Activated CD8-positive, alpha-beta T cell treated with anti-CD3 and anti-CD28 coated beads for 36 hours (primary cell): ENCODE measurements around the gene DNASE2. TPM values are rescaled to one million over a fixed set of nuclear protein-coding genes. Genes with fewer than 3 reads are reported as not detected.

ENCODE experiments used
- ATAC-seq: fragments of 200-7000 bp; cut with Tn5 transposase; one replicate; pipeline ENCODE4 v1.10.0; 2021; ENCODE audit warnings: mild to moderate bottlenecking, moderate library complexity
- CTCF ChIA-PET: fragments of 350-600 bp; sonication (Branson Sonifier 250); formaldehyde crosslinking; loops from one replicate; lab custom pipeline; 2021; ENCODE audit warnings: antibody characterized with exemption; lab: Charles Lee
- POLR2A ChIA-PET: fragments of 350-600 bp; sonication (Branson Sonifier 250); formaldehyde crosslinking; loops from one replicate; lab custom pipeline; 2021; ENCODE audit warnings: antibody characterized with exemption; lab: Charles Lee
- DNase-seq: peaks from one replicate; pipeline ENCODE4 v3.0.0-alpha.2; 2020
- H3K27ac Mint-ChIP-seq: one replicate; pipeline ENCODE4 v1.8.0; 2021; ENCODE audit warnings: mild to moderate bottlenecking, mixed read lengths
- H3K27me3 Mint-ChIP-seq: one replicate; pipeline ENCODE4 v1.8.0; 2021; ENCODE audit warnings: mixed read lengths
- H3K36me3 Mint-ChIP-seq: one replicate; pipeline ENCODE4 v1.8.0; 2021; ENCODE audit warnings: low read depth, mixed read lengths
- H3K4me1 Mint-ChIP-seq: one replicate; pipeline ENCODE4 v1.8.0; 2021; ENCODE audit warnings: low read depth, mixed read lengths
- H3K4me3 Mint-ChIP-seq: one replicate; pipeline ENCODE4 v1.8.0; 2021; ENCODE audit warnings: mild to moderate bottlenecking, moderate library complexity, mixed read lengths
- H3K9me3 Mint-ChIP-seq: one replicate; pipeline ENCODE4 v1.8.0; 2021; ENCODE audit warnings: mixed read lengths
- CTCF ChIP-seq: fragments of 200-600 bp; IDR thresholded peaks from one replicate; pipeline ENCODE4 v1.8.0; 2022; ENCODE audit warnings: antibody characterized with exemption, mild to moderate bottlenecking
- intact Hi-C: fragments of 100-400 bp; cut with micrococcal nuclease; formaldehyde crosslinking; loops from one replicate; pipeline ENCODE4 v1.10.0; 2022
- total RNA-seq, 2 experiments: library from RNA; stranded (reverse); gene quantifications; one replicate each; pipeline ENCODE4 v1.2.3, GENCODE V29; 2021

The DNASE2 gene
- total RNA-seq, 2 experiments from 2014 or later, result 22.3 to 26.1 TPM

GRCh38 chr19:12836529-12836863 is 44.8 kb downstream of the DNASE2 start:
- no peak overlapping the region for H3K27ac Mint-ChIP-seq
- ChIA-PET POLR2A (no interaction called here), CTCF (interaction anchor here (0.9 to 2.2 kb wide), 11 partner anchors 8 to 78 kb away, joined by 3 to 13 read pairs (median 5); no protein-coding TSS in a partner anchor)
- intact Hi-C loops, result no loop called here
- H3K4me1 Mint-ChIP-seq, result peaks cover 44% of the 10 kb centered on the region
- H3K36me3 Mint-ChIP-seq, result no peaks in the 10 kb centered on the region
- TF ChIP-seq CTCF, result no peak
- DNase-seq, result no peak
- no peak for ATAC-seq
- H3K9me3 Mint-ChIP-seq, result peaks cover 1% of the 10 kb centered on the region
- H3K27me3 Mint-ChIP-seq, result peaks cover 79% of the 10 kb centered on the region
- H3K4me3 Mint-ChIP-seq, result no peak overlapping the region

DNA sequence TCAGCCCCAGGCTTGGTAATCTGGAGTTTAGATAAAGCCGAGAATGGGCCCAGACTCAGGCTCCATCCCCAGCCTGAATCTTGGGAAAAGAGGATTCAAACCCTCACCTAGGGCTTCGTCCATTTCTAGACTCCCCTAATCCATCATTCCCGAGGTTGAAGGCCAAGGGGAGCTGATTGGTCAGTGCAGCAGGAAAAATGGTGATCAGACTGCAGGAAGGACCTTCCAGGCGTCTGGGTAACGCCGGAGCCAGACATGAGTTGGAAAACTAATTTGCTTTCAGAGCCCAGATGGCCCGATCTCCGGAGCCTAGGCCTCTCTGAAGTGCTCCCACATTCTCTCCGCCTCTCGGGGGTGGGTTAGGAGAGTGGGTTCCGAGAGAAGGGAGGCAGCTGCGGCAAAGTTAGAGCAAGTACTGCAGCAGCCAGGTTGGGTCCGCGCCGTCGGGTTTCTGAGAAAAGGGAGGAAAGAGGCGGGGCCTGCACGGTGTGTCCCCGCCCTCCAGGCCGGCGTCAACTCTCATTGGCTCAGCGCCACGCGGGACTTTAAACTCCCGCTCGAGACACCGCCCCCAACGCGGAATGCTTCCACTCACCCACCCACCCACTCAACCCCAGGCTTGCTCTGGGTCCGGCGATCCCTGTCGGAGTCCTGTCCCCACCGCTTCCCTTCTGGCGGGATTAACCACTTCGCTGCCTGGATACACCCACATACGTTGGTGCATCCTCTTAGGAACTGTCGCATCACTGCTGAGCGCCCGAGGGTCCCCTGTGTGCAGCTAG is 46.1 kb downstream of the DNASE2 start:
- TF ChIP-seq CTCF, result no peak
- no peak overlapping the region for H3K4me3 Mint-ChIP-seq
- peak; percentile 51 for DNase-seq

GRCh38 chr19:12834566-12834943 is 46.7 kb downstream of the DNASE2 start, which contains the start of gene RTBDN:
Gene RTBDN, minus strand, starts transcription at chr19:12834579. Its CDS starts 4,600 bp downstream, at chr19:12829979.
- no peak for ATAC-seq
- ChIA-PET POLR2A (interaction anchor here (1.3 to 1.4 kb wide), 3 partner anchors 10 to 99 kb away, joined by 3 read pairs; partner anchors contain the start of genes FARSA and GET3), CTCF (interaction anchor here (0.8 to 1.5 kb wide), 5 partner anchors 10 to 101 kb away, joined by 3 to 13 read pairs (median 5); no protein-coding TSS in a partner anchor)
- DNase-seq, result peak; percentile 63
- peaks cover 76% of the 10 kb centered on the region for H3K27me3 Mint-ChIP-seq
- no peak for TF ChIP-seq CTCF
- intact Hi-C loops, result no loop called here
- H3K9me3 Mint-ChIP-seq, result peaks cover 1% of the 10 kb centered on the region
- H3K4me3 Mint-ChIP-seq, result peak within 1 kb of the TSS; percentile 31
- no peak within 1 kb of the TSS for H3K27ac Mint-ChIP-seq
- H3K36me3 Mint-ChIP-seq, result no peaks in the 10 kb centered on the region
- H3K4me1 Mint-ChIP-seq, result peaks cover 30% of the 10 kb centered on the region

More for the DNA sequence above, 46.1 kb downstream of the DNASE2 start:
- intact Hi-C loops, result no loop called here
- peaks cover 76% of the 10 kb centered on the region for H3K27me3 Mint-ChIP-seq
- peaks cover 1% of the 10 kb centered on the region for H3K9me3 Mint-ChIP-seq
- H3K27ac Mint-ChIP-seq, result no peak overlapping the region
- peaks cover 32% of the 10 kb centered on the region for H3K4me1 Mint-ChIP-seq
- ChIA-PET CTCF (interaction anchor here (1.0 to 1.5 kb wide), 3 partner anchors 11 to 78 kb away, joined by 3 to 13 read pairs (median 5); no protein-coding TSS in a partner anchor), POLR2A (interaction anchor here (1.3 to 1.4 kb wide), 3 partner anchors 11 to 98 kb away, joined by 3 read pairs; partner anchors contain the start of genes FARSA and GET3)
- no peak for ATAC-seq
- no peaks in the 10 kb centered on the region for H3K36me3 Mint-ChIP-seq

DNA sequence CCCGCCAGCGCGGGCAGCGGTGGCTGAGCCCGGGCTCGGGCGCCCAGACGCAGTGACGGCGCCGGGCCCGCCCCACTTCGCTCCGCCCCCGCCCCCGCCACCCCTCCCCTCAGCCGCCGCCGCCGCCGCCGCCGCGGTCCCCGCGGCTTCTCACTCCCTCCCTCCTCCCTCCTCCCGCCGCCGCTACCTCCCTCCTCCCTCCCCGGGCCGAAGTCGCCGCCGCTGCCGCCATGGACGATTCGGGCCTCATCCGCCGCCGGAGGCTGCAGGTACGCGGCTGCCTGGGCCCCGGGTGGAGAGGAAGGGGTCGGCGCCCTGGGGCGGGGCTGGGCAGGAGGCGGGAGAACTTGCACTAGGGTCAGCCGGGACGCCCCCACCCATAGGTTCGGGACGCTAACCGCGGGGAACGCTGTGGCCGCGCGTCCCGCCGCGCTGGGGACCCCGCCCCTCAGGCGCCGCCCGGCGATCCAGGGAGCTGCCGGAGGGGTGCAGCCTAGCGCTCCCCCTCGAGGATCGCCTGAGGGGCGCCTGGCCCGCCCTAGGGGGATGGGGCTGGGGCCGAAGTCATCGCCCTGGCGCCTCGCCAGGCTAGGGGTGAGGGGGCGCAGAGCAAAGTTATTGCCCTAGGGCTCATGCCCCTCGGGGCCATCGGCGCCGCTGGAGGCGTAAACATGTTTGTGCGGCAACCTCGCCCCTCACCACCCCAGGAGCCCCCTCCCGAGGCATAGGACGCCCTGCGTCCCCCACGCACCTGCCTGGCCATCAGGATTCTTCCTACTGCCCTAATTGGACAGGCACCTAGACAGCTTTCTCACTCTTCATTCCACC is 47.3 kb downstream of the DNASE2 start:
- Mint-ChIP-seq H3K9me3 (peaks cover 1% of the 10 kb centered on the region), H3K27ac (no peak overlapping the region), H3K27me3 (peaks cover 74% of the 10 kb centered on the region), H3K4me1 (peaks cover 24% of the 10 kb centered on the region), H3K4me3 (peak overlapping the region; percentile 31), H3K36me3 (no peaks in the 10 kb centered on the region)
- peak; percentile 31 for DNase-seq
- ChIA-PET POLR2A (interaction anchor here (1.3 to 1.4 kb wide), 3 partner anchors 9 to 99 kb away, joined by 3 read pairs; partner anchors contain the start of genes FARSA and GET3), CTCF (interaction anchor here (0.8 to 1.5 kb wide), 5 partner anchors 9 to 101 kb away, joined by 3 to 13 read pairs (median 5); no protein-coding TSS in a partner anchor)
- intact Hi-C loops, result no loop called here
- no peak for TF ChIP-seq CTCF
- ATAC-seq, result no peak
